Keratinocyte (primary cell): Measurements from ENCODE around the gene CASTOR2.
"Not testable (repeated sequence)": the region's sequence is repeated elsewhere in the genome, so short reads cannot be mapped to it uniquely, and the experiment has no call there.

Experiments
- EZH2 ChIP-seq: IDR thresholded peaks from one replicate; pipeline ENCODE4 v1.6.1; 2012; ENCODE audit warnings: inconsistent platforms, mild to moderate bottlenecking, low read length, moderate library complexity
- TF ChIP-seq, protein P1 (sequence below), 3 experiments: IDR thresholded peaks in 1 of 3; conservative IDR thresholded peaks in 1 of 3; optimal IDR thresholded peaks in 1 of 3; 2 replicates in 2 of 3; 3 replicates in 1 of 3; pipeline versions ENCODE3 to v1.5.1; 2011; ENCODE audit warnings: low read length in 3 of 3, mild to moderate bottlenecking in 3 of 3, moderate library complexity in 2 of 3, control low read depth in 1 of 3, inconsistent platforms in 1 of 3; ENCODE audit not compliant: insufficient read depth in 2 of 3; ENCODE audit errors: extremely low read depth in 1 of 3

DNA sequence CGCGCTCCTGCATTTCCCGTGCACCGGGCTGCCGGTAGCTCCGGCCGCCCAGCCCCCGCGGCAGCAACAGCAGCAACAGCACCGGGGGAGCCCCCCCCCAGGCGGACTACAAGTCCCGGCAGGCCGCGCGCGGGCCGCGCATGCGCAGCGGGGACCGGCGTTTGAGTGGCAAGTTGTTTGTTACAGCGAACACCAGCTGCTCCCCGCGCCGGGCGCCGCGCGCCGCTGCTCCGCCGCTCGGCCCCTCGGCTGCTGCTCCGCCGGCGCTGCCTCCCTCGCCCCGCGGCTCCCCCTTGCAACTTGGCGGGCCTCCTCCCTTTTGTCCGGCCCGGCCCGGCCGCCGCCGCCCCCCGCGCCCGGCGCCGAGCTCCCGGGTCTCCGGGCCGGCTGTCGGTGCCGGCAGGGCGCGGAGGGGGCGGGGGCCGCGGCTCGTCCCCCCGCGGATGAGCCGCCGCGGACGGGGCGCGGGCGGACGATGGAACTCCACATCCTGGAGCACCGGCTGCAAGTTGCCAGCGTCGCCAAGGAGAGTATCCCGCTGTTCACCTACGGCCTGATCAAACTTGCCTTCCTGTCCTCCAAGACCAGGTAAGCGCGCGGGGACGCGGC is at the start of gene CASTOR2:
- TF ChIP-seq, protein P1, sequence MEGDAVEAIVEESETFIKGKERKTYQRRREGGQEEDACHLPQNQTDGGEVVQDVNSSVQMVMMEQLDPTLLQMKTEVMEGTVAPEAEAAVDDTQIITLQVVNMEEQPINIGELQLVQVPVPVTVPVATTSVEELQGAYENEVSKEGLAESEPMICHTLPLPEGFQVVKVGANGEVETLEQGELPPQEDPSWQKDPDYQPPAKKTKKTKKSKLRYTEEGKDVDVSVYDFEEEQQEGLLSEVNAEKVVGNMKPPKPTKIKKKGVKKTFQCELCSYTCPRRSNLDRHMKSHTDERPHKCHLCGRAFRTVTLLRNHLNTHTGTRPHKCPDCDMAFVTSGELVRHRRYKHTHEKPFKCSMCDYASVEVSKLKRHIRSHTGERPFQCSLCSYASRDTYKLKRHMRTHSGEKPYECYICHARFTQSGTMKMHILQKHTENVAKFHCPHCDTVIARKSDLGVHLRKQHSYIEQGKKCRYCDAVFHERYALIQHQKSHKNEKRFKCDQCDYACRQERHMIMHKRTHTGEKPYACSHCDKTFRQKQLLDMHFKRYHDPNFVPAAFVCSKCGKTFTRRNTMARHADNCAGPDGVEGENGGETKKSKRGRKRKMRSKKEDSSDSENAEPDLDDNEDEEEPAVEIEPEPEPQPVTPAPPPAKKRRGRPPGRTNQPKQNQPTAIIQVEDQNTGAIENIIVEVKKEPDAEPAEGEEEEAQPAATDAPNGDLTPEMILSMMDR (optimal IDR thresholded peaks at IDR 0.05 in 1 of 3, IDR thresholded peaks at IDR 0.05 in 1 of 3, conservative IDR thresholded peaks at IDR 0.05 in 1 of 3; ENCODE audit: extremely low read depth in 1 of 3, insufficient read depth in 2 of 3, low read length in 3 of 3) = not testable (repeated sequence)
- not testable (repeated sequence) for TF ChIP-seq EZH2
